KG1 (cell line): ENCODE results near the gene PAFAH1B2.
"Not testable (repeated sequence)": the region's sequence is repeated elsewhere in the genome, so short reads cannot be mapped to it uniquely, and the experiment has no call there.

Experiments
- DNase-seq: peaks from one replicate; lab custom pipeline; 2025; lab: John Stamatoyannopoulos, UW

The PAFAH1B2 gene

GRCh38 chr11:117202386-117203068 is 58.4 kb downstream of the PAFAH1B2 start:
- no peak for DNase-seq

- DNase-seq = no peak
Observed at GRCh38 chr11:117203069-117203407, 59.0 kb downstream of the PAFAH1B2 start.

GRCh38 chr11:117204283-117205080 is 60.4 kb downstream of the PAFAH1B2 start:
- no peak for DNase-seq

GRCh38 chr11:117205211-117205818 is 61.2 kb downstream of the PAFAH1B2 start:
- no peak for DNase-seq

- not testable (repeated sequence) for DNase-seq
Observed at GRCh38 chr11:117206111-117206510, 62.0 kb downstream of the PAFAH1B2 start.

- DNase-seq = not testable (repeated sequence)
Observed at GRCh38 chr11:117206859-117207258, 62.8 kb downstream of the PAFAH1B2 start.

- not testable (repeated sequence) for DNase-seq
Observed at GRCh38 chr11:117207481-117207880, 63.4 kb downstream of the PAFAH1B2 start.

GRCh38 chr11:117208710-117209109 is 64.6 kb downstream of the PAFAH1B2 start:
- DNase-seq = not testable (repeated sequence)

- DNase-seq = not testable (repeated sequence)
Observed at GRCh38 chr11:117209351-117210125, 65.5 kb downstream of the PAFAH1B2 start.

- no peak for DNase-seq
Observed at GRCh38 chr11:117210620-117211019, 66.5 kb downstream of the PAFAH1B2 start.

GRCh38 chr11:117212697-117213355 is 68.7 kb downstream of the PAFAH1B2 start:
- DNase-seq = no peak

- DNase-seq = no peak
Observed at GRCh38 chr11:117214404-117215110, 70.5 kb downstream of the PAFAH1B2 start.

GRCh38 chr11:117217141-117218084 is 73.3 kb downstream of the PAFAH1B2 start:
- DNase-seq = no peak

GRCh38 chr11:117218133-117218915 is 74.2 kb downstream of the PAFAH1B2 start:
- no peak for DNase-seq

- DNase-seq = no peak
Observed at GRCh38 chr11:117219001-117219400, 74.9 kb downstream of the PAFAH1B2 start.

GRCh38 chr11:117219455-117219854 is 75.4 kb downstream of the PAFAH1B2 start:
- DNase-seq = no peak

- DNase-seq = no peak
Observed at GRCh38 chr11:117219995-117220394, 75.9 kb downstream of the PAFAH1B2 start.

- DNase-seq = no peak
Observed at GRCh38 chr11:117220568-117220967, 76.5 kb downstream of the PAFAH1B2 start.
